ENCODE measurements around the gene RBM47.

RBM47 gene

GRCh38 chr4:40559585-40560465 lies 69.8 kb downstream of the RBM47 start:
- H3K4me3 ChIP-seq (ENCODE audit: low read depth, low read length), result no peak overlapping the region
- H3K27ac ChIP-seq (ENCODE audit: extremely low read depth, low read depth, low read length), result no peak overlapping the region
- TF ChIP-seq PRDM1 (tag by site-specific recombination; IDR thresholded peaks at IDR 0.05) (0 out of 2 replicates have a peak, but pooled peaks have one; percentile 42), HOXA7 (CRISPR knock-in tag; IDR thresholded peaks at IDR 0.05; ENCODE audit: borderline replicate concordance) (no peak)
- no peaks in the 10 kb centered on the region for H3K36me3 ChIP-seq (ENCODE audit: control insufficient read depth in 2 of 2, insufficient read depth in 1 of 2, low read length in 2 of 2)
- ChIA-PET POLR2A (no interaction called here), CTCF (no interaction called here)
- H3K9me3 ChIP-seq (ENCODE audit: control insufficient read depth, insufficient read depth, low read depth, low read length), result no peaks in the 10 kb centered on the region
- H3K4me1 ChIP-seq (ENCODE audit: control insufficient read depth, insufficient read depth, low read length), result no peaks in the 10 kb centered on the region

GRCh38 chr4:40557736-40558135 lies 71.9 kb downstream of the RBM47 start:
- H3K4me1 ChIP-seq (ENCODE audit: control insufficient read depth, insufficient read depth, low read length), result no peaks in the 10 kb centered on the region
- H3K27ac ChIP-seq (ENCODE audit: extremely low read depth, low read depth, low read length), result no peak overlapping the region
- ChIA-PET CTCF (interaction anchor here (0.5 kb wide), 1 partner anchor 351 kb away, joined by 3 read pairs; no protein-coding TSS in a partner anchor), POLR2A (no interaction called here)
- no peak for TF ChIP-seq ZNF473 (tag by site-specific recombination; IDR thresholded peaks at IDR 0.05)
- TF ChIP-seq ZNF664 (tag by site-specific recombination; IDR thresholded peaks at IDR 0.05), result no peak
- TF ChIP-seq ZNF433 (tag by site-specific recombination; IDR thresholded peaks at IDR 0.05; ENCODE audit: low read depth), result no peak
- TF ChIP-seq ZNF24 (tag by site-specific recombination; IDR thresholded peaks at IDR 0.05), result no peak
- no peak for TF ChIP-seq ZNF571 (tag by site-specific recombination; IDR thresholded peaks at IDR 0.05)
- no peak for TF ChIP-seq ZNF175 (tag by site-specific recombination; IDR thresholded peaks at IDR 0.05)
- TF ChIP-seq TRIM28 (IDR thresholded peaks at IDR 0.05; ENCODE audit: borderline replicate concordance, low read length), result no peak
- TF ChIP-seq, protein P1, sequence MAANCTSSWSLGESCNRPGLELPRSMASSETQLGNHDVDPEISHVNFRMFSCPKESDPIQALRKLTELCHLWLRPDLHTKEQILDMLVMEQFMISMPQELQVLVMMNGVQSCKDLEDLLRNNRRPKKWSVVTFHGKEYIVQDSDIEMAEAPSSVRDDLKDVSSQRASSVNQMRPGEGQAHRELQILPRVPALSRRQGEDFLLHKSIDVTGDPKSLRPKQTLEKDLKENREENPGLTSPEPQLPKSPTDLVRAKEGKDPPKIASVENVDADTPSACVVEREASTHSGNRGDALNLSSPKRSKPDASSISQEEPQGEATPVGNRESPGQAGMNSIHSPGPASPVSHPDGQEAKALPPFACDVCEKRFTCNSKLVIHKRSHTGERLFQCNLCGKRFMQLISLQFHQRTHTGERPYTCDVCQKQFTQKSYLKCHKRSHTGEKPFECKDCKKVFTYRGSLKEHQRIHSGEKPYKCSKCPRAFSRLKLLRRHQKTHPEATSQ (tag by site-specific recombination; IDR thresholded peaks at IDR 0.05), result no peak
- TF ChIP-seq ZNF302 (tag by site-specific recombination; IDR thresholded peaks at IDR 0.05; ENCODE audit: low read depth), result no peak
- TF ChIP-seq ZBTB26 (tag by site-specific recombination; optimal IDR thresholded peaks at IDR 0.05), result no peak
- TF ChIP-seq MEIS1 (CRISPR knock-in tag; IDR thresholded peaks at IDR 0.05; ENCODE audit: borderline replicate concordance), result no peak
- no peak for TF ChIP-seq IKZF3 (tag by site-specific recombination; IDR thresholded peaks at IDR 0.05)
- no peak for TF ChIP-seq ZNF133 (tag by site-specific recombination; IDR thresholded peaks at IDR 0.05)
- TF ChIP-seq PBX3 (CRISPR knock-in tag; IDR thresholded peaks at IDR 0.05), result no peak
- no peak for TF ChIP-seq GFI1B (tag by site-specific recombination; IDR thresholded peaks at IDR 0.05)
- TF ChIP-seq KLF10 (tag by site-specific recombination; IDR thresholded peaks at IDR 0.05), result no peak
- no peak for TF ChIP-seq ZNF514 (tag by site-specific recombination; IDR thresholded peaks at IDR 0.05)
- no peak for TF ChIP-seq REST (tag by site-specific recombination; IDR thresholded peaks at IDR 0.05)
- TF ChIP-seq, protein P2, sequence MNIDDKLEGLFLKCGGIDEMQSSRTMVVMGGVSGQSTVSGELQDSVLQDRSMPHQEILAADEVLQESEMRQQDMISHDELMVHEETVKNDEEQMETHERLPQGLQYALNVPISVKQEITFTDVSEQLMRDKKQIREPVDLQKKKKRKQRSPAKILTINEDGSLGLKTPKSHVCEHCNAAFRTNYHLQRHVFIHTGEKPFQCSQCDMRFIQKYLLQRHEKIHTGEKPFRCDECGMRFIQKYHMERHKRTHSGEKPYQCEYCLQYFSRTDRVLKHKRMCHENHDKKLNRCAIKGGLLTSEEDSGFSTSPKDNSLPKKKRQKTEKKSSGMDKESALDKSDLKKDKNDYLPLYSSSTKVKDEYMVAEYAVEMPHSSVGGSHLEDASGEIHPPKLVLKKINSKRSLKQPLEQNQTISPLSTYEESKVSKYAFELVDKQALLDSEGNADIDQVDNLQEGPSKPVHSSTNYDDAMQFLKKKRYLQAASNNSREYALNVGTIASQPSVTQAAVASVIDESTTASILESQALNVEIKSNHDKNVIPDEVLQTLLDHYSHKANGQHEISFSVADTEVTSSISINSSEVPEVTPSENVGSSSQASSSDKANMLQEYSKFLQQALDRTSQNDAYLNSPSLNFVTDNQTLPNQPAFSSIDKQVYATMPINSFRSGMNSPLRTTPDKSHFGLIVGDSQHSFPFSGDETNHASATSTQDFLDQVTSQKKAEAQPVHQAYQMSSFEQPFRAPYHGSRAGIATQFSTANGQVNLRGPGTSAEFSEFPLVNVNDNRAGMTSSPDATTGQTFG (tag by site-specific recombination; IDR thresholded peaks at IDR 0.05; ENCODE audit: borderline replicate concordance), result no peak
- TF ChIP-seq ZNF221 (tag by site-specific recombination; IDR thresholded peaks at IDR 0.05; ENCODE audit: borderline replicate concordance), result no peak
- H3K9me3 ChIP-seq (ENCODE audit: control insufficient read depth, insufficient read depth, low read depth, low read length), result no peaks in the 10 kb centered on the region
- H3K36me3 ChIP-seq (ENCODE audit: control insufficient read depth in 2 of 2, insufficient read depth in 1 of 2, low read length in 2 of 2), result no peaks in the 10 kb centered on the region
- no peak overlapping the region for H3K4me3 ChIP-seq (ENCODE audit: low read depth, low read length)
